Astrocyte (in vitro differentiated cells and primary cell): ENCODE results near the gene ERN1.
"Not testable (repeated sequence)": the region's sequence is repeated elsewhere in the genome, so short reads cannot be mapped to it uniquely, and the experiment has no call there.

Experiments
- CTCF ChIP-seq: IDR thresholded peaks from 2 replicates; pipeline ENCODE4 v1.5.1; 2011; ENCODE audit warnings: low read depth, mild to moderate bottlenecking, inconsistent platforms, low read length, moderate library complexity; ENCODE audit not compliant: insufficient read depth
- EZH2 ChIP-seq: IDR thresholded peaks from 2 replicates; pipeline ENCODE4 v1.6.1; 2012; ENCODE audit warnings: mild to moderate bottlenecking, low read length, inconsistent platforms; ENCODE audit not compliant: insufficient read depth

DNA sequence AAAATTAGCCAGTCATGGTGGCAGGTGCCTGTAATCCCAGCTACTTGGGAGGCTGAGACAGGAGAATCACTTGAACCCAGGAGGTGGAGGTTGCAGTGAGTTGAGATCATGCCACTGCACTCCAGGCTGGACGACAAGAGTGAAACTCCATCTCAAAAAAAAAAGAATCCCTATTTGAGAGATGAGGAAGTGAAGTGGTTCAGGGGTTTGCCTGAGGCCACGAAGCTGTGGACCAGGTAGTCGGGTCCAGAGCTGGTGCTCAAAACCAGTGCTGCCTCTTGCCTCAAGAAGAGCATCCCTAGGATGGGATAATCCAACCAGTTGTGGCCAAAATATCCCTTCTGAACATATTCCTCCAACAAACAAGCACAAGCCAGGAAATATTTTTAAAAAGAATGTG lies 37.7 kb upstream of the ERN1 start:
- TF ChIP-seq CTCF, EZH2: not testable (repeated sequence)
